ENCODE data around the gene NAPA. TPM values are rescaled to one million over a fixed set of nuclear protein-coding genes. Genes with fewer than 3 reads are reported as not detected.

NAPA gene
- total and polyA plus RNA-seq, 10 of the 15 experiments (the other 5 are each of a cell fraction or from before 2014, with no cell fraction given) = 8.2 to 193 (median 102) TPM

GRCh38 chr19:47505506-47505905, 9.4 kb downstream of the NAPA start:
- Histone ChIP-seq H3K4me1 (ENCODE audit: control insufficient read depth, insufficient read depth, low read length) (no peaks in the 10 kb centered on the region; the same call in 1 of the 2 replicates), H3K9me3 (replicated peaks; ENCODE audit: control insufficient read depth, insufficient read depth, low read length) (no peaks in the 10 kb centered on the region), H2AFZ (ENCODE audit: control insufficient read depth, low read depth, low read length) (no peak overlapping the region), H3K9ac (ENCODE audit: control insufficient read depth, insufficient read depth, low read length) (no peak overlapping the region), H4K20me1 (ENCODE audit: control insufficient read depth, insufficient read depth) (no peaks in the 10 kb centered on the region; the same call in 1 of the 2 replicates), H3K27ac (ENCODE audit: control insufficient read depth, insufficient read depth) (no peak overlapping the region), H3K79me2 (ENCODE audit: control insufficient read depth, insufficient read depth, low read length) (peaks cover 30% of the 10 kb centered on the region), H3K36me3 (ENCODE audit: control insufficient read depth in 2 of 2, insufficient read depth in 2 of 2, low read length in 1 of 2) (peaks cover 25 to 27% of the 10 kb centered on the region in 2 experiments), H3K4me2 (ENCODE audit: control insufficient read depth, insufficient read depth) (no peak overlapping the region), H3K4me3 (no peak overlapping the region), H3K27me3 (replicated peaks in 1 of 2; ENCODE audit: control insufficient read depth in 2 of 2, insufficient read depth in 2 of 2, low read length in 1 of 2) (no peaks in the 10 kb centered on the region)
- ChIA-PET POLR2A (no interaction called here), CTCF (interaction anchor here (0.7 kb wide), 1 partner anchor 20 kb away, joined by 3 read pairs; no protein-coding TSS in a partner anchor), RAD21 (ENCODE audit: unreplicated experiment) (no interaction called here), SMC1A (ENCODE audit: uncharacterized antibody, unreplicated experiment) (no interaction called here)
- no TSS peak for BruUV-seq (replicated peaks)
- 98% methylated on average over 6 of the region's 6 CpGs for WGBS (ENCODE audit: insufficient coverage, insufficient replicate concordance, low lambda C conversion rate, missing lambda C conversion rate)
- ATAC-seq (no peak), DNase-seq (ENCODE audit: low read depth, low spot score) (no peak), FAIRE-seq (no peak)
- no peak for TF ChIP-seq FOXM1 (IDR thresholded peaks at IDR 0.05; ENCODE audit: low read depth, low read length)
- TF ChIP-seq MEF2B (IDR thresholded peaks at IDR 0.05; ENCODE audit: partially characterized antibody, poor library complexity, severe bottlenecking) = no peak
- no peak for TF ChIP-seq ATF3 (IDR thresholded peaks at IDR 0.05; ENCODE audit: borderline replicate concordance, extremely low read depth, low read depth, low read length)
- no peak for TF ChIP-seq RAD21 (IDR thresholded peaks at IDR 0.05; ENCODE audit: insufficient read depth, low read depth, low read length)
- no peak for TF ChIP-seq REST (IDR thresholded peaks at IDR 0.05; ENCODE audit: low read depth, low read length)
- TF ChIP-seq SP1 (IDR thresholded peaks at IDR 0.05; ENCODE audit: low read depth, low read length) = no peak
- TF ChIP-seq ZZZ3 (IDR thresholded peaks at IDR 0.05; ENCODE audit: control insufficient read depth, insufficient read length, low read depth) = no peak
- TF ChIP-seq EP300 (IDR thresholded peaks at IDR 0.05; ENCODE audit: borderline replicate concordance in 1 of 2, control insufficient read depth in 1 of 2, low read depth in 2 of 2, low read length in 2 of 2) = no peak
- no peak for TF ChIP-seq MTA3 (IDR thresholded peaks at IDR 0.05; ENCODE audit: borderline replicate concordance, low read length)
- TF ChIP-seq SREBF2 (IDR thresholded peaks at IDR 0.05; ENCODE audit: low read length) = no peak
- TF ChIP-seq HCFC1 (IDR thresholded peaks at IDR 0.05; ENCODE audit: low read length) = no peak
- in situ Hi-C loops (cut with MboI) (no loop called here), intact Hi-C loops (cut with micrococcal nuclease; ENCODE audit: unreplicated experiment) (no loop called here)

Data from GM12878 (cell line).